Activated T-helper 1 cell treated with anti-CD3 and anti-CD28 coated beads, Interleukin-12 subunit alpha, Interleukin-12 subunit beta, Interleukin-2, Interleukin-4 antibody, amounts not matched to agents 30 ng/mL and 10 ng/mL and 1 ng/mL, durations not matched to agents 14 hours and 24 hours and 36 hours (primary cell): Measurements from ENCODE around the gene DES. TPM values are rescaled to one million over a fixed set of nuclear protein-coding genes. Genes with fewer than 3 reads are reported as not detected.
"Not testable (repeated sequence)": the region's sequence is repeated elsewhere in the genome, so short reads cannot be mapped to it uniquely, and the experiment has no call there.

Source experiments
- DNase-seq: peaks from one replicate; pipeline ENCODE4 v3.0.0; 2021; ENCODE audit warnings: low spot score
- H3K27ac Mint-ChIP-seq: one replicate; pipeline ENCODE4 v1.8.0; 2021; ENCODE audit warnings: mild to moderate bottlenecking, mixed read lengths
- H3K27me3 Mint-ChIP-seq: one replicate; pipeline ENCODE4 v1.8.0; 2022; ENCODE audit warnings: mild to moderate bottlenecking, moderate library complexity, mixed read lengths; ENCODE audit not compliant: insufficient read depth
- H3K36me3 Mint-ChIP-seq: one replicate; pipeline ENCODE4 v1.8.0; 2021; ENCODE audit warnings: low read depth, mixed read lengths
- H3K4me1 Mint-ChIP-seq: one replicate; pipeline ENCODE4 v1.8.0; 2021; ENCODE audit warnings: low read depth, mixed read lengths
- H3K4me3 Mint-ChIP-seq: one replicate; pipeline ENCODE4 v1.8.0; 2021; ENCODE audit warnings: mild to moderate bottlenecking, moderate library complexity, mixed read lengths
- H3K9me3 Mint-ChIP-seq: one replicate; pipeline ENCODE4 v1.8.0; 2021; ENCODE audit warnings: mixed read lengths
- intact Hi-C: fragments of 100-400 bp; cut with micrococcal nuclease; formaldehyde crosslinking; loops from one replicate; pipeline ENCODE4 v1.15.1; 2024
- total RNA-seq: library from RNA; stranded (reverse); gene quantifications from 2 replicates; pipeline ENCODE4 v1.2.3, GENCODE V29; 2022

Gene DES
- total RNA-seq, 1 donor from 2014 or later, result not detected

DNA sequence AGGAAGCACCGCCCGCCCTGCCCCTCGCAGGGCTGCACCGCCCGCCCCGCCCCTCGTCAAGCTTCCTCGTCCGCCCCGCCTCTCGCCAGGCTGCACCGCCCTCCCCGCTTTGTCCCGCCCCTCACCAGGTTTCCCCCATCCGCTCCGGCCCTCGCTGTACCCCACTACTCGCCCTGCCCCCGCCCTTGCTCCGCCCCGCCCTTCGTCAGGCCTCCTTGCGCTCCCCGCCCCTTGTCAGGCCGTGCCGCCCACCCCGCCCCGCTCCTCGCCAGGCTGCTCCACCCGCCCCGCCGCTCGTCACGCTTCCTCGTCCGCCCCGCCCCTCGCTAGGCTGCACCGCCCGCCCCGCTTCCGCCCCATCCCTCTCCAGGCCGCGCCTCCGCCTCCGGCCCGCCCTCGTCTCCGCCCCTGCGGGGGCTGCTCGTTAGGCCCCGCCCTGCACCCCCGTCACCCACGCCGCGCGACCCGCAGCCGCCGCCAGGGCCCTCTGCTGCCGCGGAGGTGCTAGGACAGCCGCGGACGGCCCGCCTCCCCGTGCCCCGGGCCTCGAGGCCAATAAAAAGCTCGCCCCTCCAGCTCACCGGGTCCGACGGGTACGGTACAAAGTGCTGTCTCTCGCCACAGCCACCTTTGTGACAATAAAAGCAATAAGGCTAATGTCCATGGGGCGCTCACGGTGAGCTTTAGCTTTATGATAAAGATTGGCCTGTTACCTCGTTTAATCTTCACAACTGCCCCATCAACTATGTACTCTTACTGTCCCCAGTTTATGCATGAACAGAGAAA, 29.9 kb upstream of the DES start:
- Mint-ChIP-seq H3K27ac (peak overlapping the region; percentile 67), H3K36me3 (peaks cover 20% of the 10 kb centered on the region), H3K4me1 (peaks cover 6% of the 10 kb centered on the region), H3K27me3 (peaks cover 23% of the 10 kb centered on the region), H3K9me3 (no peaks in the 10 kb centered on the region), H3K4me3 (peak overlapping the region; percentile 97)
- intact Hi-C loops, result loop anchor here (1.0 to 5.0 kb wide), 15 partner anchors 94 to 1171 kb away; partner anchors contain the start of genes AAMP, ANKZF1, ARPC2 and ATG9A
- peak; percentile 95 for DNase-seq

DNA sequence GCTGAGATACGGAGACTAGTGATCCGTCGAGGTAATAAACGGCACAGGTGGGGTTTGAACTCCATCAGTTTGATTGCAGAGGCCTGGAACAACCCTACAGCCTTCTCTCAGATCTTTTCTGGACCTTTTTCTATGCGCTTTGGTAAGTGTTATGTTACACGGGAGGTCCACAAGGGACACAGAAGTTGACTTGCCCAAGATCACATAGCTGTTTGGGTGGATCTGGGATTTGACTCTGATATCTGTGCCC, 29.3 kb upstream of the DES start:
- peak overlapping the region; percentile 56 for H3K4me3 Mint-ChIP-seq
- H3K27ac Mint-ChIP-seq, result peak overlapping the region; percentile 67
- peaks cover 6% of the 10 kb centered on the region for H3K4me1 Mint-ChIP-seq
- no peaks in the 10 kb centered on the region for H3K9me3 Mint-ChIP-seq
- peaks cover 26% of the 10 kb centered on the region for H3K27me3 Mint-ChIP-seq
- H3K36me3 Mint-ChIP-seq, result peaks cover 15% of the 10 kb centered on the region
- no peak for DNase-seq
- intact Hi-C loops, result loop anchor here (1.0 to 5.0 kb wide), 15 partner anchors 94 to 1172 kb away; partner anchors contain the start of genes AAMP, ANKZF1, ARPC2 and ATG9A

DNA sequence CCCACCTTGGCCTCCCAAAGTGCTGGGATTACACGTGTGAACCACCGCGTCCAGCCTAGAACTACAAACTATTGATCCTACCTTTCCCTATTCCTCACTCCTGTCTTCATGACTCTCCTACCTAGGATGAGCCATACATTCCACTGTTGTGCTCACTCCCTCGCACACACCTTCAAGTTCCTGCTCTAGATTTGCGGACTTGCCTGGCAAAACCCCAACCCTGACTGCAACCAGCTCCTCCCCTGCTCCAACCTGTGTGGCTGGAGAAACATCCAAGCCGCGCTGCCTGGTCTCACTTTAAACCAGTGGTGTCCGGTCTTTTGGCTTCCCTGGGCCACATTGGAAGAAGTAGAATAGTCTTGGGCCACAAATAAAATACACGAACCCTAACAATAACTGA, 25.4 kb upstream of the DES start:
- peaks cover 32% of the 10 kb centered on the region for H3K27me3 Mint-ChIP-seq
- no peaks in the 10 kb centered on the region for H3K9me3 Mint-ChIP-seq
- no peaks in the 10 kb centered on the region for H3K36me3 Mint-ChIP-seq
- no peak overlapping the region for H3K4me3 Mint-ChIP-seq
- H3K4me1 Mint-ChIP-seq, result peaks cover 12% of the 10 kb centered on the region
- no peak for DNase-seq
- H3K27ac Mint-ChIP-seq, result no peak overlapping the region
- intact Hi-C loops, result no loop called here

DNA sequence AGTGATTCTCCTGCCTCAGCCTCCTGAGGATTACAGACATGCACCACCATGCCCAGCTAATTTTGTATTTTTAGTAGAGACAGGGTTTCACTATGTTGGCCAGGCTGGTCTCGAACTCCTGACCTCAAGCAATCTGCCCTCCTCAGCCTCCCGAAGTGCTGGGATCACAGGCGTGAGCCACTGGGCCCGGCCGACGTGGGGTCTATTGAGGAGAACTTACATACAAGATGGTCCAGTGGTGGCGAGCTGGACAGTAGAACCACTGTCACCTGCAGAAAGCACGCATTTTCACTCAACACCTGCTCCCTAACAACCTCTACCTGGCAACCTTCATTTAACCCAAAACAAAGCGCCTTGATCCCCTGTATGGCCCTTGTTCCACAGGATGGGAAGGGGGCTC, 23.1 kb upstream of the DES start:
- H3K27ac Mint-ChIP-seq, H3K36me3 Mint-ChIP-seq, DNase-seq, H3K9me3 Mint-ChIP-seq, H3K4me3 Mint-ChIP-seq, H3K4me1 Mint-ChIP-seq, intact Hi-C loops: not testable (repeated sequence)
- peaks cover 28% of the 10 kb centered on the region for H3K27me3 Mint-ChIP-seq

DNA sequence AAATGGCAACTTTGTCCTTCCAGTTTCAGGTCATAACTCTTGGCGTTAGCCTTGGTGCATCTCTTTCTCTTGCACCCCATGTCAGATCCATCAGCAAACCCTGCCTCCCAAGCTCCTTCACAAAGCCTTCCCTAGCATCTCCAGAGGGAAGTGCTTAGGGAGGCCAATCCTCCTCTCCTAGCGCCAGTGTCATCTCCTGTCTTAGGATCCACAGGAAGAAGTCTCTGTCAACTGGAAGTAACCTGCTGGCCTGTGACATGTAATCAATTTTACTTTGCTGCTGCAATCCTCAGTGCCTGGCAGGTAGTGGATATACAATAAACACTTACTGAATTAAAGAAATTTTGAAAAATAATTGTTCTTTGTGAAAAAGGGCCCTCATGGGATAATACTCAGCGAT, 22.6 kb upstream of the DES start:
- H3K4me3 Mint-ChIP-seq, result no peak overlapping the region
- DNase-seq, result no peak
- H3K4me1 Mint-ChIP-seq, result peaks cover 6% of the 10 kb centered on the region
- peaks cover 23% of the 10 kb centered on the region for H3K27me3 Mint-ChIP-seq
- no peaks in the 10 kb centered on the region for H3K9me3 Mint-ChIP-seq
- intact Hi-C loops, result no loop called here
- H3K36me3 Mint-ChIP-seq, result no peaks in the 10 kb centered on the region
- no peak overlapping the region for H3K27ac Mint-ChIP-seq

DNA sequence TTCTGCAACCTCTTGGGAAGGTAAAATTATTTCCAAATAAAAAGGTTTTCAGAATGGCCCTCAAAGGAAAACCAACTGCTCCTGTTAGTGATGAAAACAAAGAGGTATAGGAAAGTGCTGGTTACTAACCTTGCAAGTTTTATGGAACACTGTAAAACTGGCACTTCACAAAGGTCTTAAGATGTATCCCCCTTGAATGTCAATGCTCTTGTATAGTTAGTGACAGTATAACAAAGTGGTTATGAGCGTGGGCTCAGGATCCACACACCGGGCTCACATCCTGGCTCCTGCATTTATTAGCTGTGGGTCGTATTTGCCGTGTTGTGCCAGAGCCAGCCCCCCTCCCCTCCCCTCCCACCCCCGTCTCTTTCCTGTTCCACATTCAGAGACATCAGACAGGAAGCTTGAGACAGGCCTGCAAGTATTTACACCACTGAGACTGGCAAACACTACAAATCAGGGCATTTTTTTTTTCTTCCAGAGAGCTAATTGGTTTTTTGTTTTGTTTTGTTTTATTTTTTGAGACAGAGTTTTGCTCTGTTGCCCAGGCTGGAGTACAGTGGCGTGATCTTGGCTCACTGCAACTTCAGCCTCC, 21.2 kb upstream of the DES start:
- Mint-ChIP-seq H3K36me3 (no peaks in the 10 kb centered on the region), H3K4me3 (no peak overlapping the region), H3K27me3 (peaks cover 14% of the 10 kb centered on the region), H3K4me1 (peaks cover 6% of the 10 kb centered on the region), H3K27ac (no peak overlapping the region), H3K9me3 (no peaks in the 10 kb centered on the region)
- no peak for DNase-seq
- intact Hi-C loops, result no loop called here

DNA sequence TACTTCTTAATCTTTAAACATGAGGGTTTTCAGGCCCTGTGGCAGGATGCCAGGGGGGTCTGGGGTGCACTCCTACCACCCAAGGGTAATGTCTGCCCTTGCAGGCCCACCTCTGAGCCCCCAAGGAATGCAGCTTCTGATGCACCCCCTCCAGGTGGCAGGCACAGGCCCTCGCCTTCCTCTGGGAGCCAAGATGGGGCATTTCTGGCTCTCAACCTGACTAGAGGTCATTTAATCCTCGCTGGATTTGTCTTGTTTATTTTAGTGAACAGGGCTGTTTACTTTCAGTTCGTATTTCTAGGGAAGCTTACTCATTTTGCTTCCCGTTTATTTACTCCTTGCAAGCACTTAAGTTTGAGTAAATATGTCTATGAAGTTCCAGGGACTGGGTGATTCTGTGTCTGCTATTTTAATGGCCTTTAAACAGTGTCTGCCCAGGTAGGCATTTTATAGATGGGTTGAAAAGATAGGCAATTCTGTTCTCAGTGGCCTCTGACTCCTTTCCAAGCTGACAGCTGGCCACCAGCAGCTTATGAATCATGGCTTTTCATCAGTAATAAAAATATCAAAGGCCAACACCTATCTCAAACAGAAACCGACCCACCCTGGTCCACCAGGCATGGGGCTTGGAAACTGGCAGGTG, 19.3 kb upstream of the DES start:
- no peak for DNase-seq

DNA sequence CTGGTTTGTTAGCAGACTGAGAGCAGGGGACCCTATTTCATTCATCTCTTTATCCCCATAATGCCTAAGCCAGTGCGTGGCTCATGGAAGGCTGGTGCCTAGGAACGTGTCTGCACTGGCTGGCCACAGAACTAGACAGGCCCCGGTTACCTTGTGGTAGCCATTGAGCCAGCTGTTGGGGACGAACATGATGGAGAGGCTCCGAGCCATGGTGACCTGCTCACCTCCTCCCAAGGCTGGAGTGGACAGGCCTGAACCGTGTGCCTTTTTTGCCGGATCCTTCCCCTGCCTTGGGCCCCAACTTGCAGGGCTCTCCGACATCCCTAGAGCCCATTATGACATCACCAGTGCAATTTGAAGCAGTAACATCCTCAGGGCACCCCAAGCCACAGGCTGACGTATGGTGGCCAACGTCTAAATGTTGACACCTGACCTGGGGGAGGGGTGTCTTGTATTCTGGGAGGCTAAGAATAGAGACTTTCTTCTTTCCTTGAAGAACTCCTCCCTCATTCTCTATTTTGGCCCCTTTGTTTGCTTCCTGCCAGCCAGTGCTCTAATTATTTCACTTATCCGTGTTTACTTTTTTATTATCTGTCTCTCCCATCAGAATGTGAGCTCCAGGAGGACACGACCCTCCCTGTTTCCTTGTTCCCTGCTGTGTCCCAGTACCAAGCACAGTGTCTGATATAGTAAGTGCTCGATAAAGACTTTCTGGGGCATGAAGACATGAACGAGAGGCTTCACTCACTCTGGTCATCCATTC, 18.3 kb upstream of the DES start:
- no peaks in the 10 kb centered on the region for H3K9me3 Mint-ChIP-seq
- no peaks in the 10 kb centered on the region for H3K36me3 Mint-ChIP-seq
- peaks cover 14% of the 10 kb centered on the region for H3K27me3 Mint-ChIP-seq
- no peak for DNase-seq
- no peak overlapping the region for H3K4me3 Mint-ChIP-seq
- no peak overlapping the region for H3K27ac Mint-ChIP-seq
- H3K4me1 Mint-ChIP-seq, result peaks cover 6% of the 10 kb centered on the region
- intact Hi-C loops, result no loop called here

More for the DNA sequence above, 19.3 kb upstream of the DES start:
- Mint-ChIP-seq H3K4me3 (no peak overlapping the region), H3K4me1 (peaks cover 6% of the 10 kb centered on the region), H3K36me3 (no peaks in the 10 kb centered on the region), H3K9me3 (no peaks in the 10 kb centered on the region), H3K27ac (no peak overlapping the region), H3K27me3 (peaks cover 16% of the 10 kb centered on the region)
- intact Hi-C loops, result no loop called here

DNA sequence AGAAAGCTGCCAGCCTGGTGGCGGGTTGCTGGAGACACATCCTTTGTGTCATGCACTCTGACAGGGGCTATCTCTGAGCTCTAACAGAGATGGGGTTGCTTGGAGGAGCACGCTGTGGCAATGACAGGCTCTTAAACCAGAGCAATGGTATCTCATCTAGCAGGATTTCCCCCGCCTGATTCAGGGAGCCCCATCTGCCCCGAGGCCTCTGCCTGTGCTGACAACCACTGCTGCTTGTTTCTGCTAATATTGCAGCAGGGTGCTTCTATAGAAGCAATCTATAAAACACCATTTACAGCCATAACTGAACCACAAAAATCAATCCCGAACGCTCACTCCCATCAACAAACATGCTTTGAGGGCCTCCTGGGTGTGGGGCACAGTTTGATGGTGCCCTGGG, 17.6 kb upstream of the DES start:
- H3K27ac Mint-ChIP-seq, result no peak overlapping the region
- H3K4me3 Mint-ChIP-seq, result no peak overlapping the region
- intact Hi-C loops, result no loop called here
- peaks cover 14% of the 10 kb centered on the region for H3K27me3 Mint-ChIP-seq
- peaks cover 6% of the 10 kb centered on the region for H3K4me1 Mint-ChIP-seq
- H3K36me3 Mint-ChIP-seq, result no peaks in the 10 kb centered on the region
- no peaks in the 10 kb centered on the region for H3K9me3 Mint-ChIP-seq
- no peak for DNase-seq

DNA sequence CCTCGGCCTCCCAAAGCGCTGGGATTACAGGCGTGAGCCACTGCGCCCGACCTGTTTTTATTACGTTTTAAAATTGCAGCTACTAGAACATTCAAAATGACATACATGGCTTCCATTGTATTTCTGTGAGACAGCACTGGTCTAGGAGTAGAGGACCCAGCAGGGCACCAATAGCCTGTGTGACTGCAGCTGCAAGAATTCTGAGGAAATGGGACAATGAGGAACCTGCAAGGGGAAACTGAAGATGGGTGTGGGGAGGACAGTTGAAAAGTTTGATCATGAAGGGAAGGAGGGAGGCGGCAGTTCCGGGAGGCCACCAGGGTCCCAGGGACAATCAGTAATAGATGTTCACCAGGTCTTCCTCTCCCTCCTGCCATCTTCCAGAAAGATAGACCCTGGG, 16.6 kb upstream of the DES start:
- peaks cover 6% of the 10 kb centered on the region for H3K4me1 Mint-ChIP-seq
- H3K27ac Mint-ChIP-seq, result no peak overlapping the region
- no peak overlapping the region for H3K4me3 Mint-ChIP-seq
- H3K36me3 Mint-ChIP-seq, result no peaks in the 10 kb centered on the region
- no peak for DNase-seq
- intact Hi-C loops, result no loop called here
- H3K27me3 Mint-ChIP-seq, result peaks cover 14% of the 10 kb centered on the region
- no peaks in the 10 kb centered on the region for H3K9me3 Mint-ChIP-seq

DNA sequence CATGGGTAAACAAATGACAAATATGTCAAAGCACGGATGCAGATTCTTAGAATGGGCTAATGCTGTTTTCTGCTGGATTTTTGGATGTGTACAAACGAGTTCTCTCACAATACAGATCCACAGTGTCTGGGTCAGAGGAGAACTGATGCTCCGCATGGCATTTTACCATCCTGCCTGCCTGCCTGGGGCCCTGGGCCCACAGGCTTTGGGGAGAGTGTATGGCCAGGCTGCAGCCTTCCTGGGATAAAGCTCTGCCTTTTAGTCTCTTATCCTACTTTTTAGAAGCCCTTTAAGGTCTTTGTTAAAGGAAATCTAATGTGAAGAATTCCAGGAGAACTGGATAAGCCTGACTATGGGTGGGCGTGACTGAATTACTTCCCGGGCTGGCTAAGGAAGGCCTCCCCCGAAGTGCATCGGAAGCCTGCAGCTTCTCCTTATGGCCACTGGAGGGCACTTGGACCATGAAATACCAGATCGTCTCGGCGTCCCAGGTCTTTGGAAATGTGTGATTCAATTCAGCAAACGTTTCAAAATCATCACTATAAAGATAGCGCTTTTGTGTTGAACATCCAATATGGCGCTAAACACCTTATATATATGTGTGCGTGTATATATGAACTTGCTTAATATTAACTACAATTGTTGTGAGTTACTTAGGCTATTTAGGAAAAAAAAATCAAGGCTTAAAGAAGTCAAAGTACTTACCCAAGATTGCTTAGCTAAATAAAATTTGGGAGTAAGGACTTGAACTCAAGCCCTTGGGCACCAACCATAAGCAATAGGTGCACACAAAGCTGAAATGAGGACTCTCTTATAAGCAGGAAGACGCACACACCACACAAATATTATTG, 15.3 kb upstream of the DES start:
- Mint-ChIP-seq H3K9me3 (no peaks in the 10 kb centered on the region), H3K27ac (no peak overlapping the region), H3K4me3 (no peak overlapping the region), H3K27me3 (peaks cover 14% of the 10 kb centered on the region), H3K36me3 (no peaks in the 10 kb centered on the region), H3K4me1 (no peaks in the 10 kb centered on the region)
- DNase-seq, result peak; percentile 45
- intact Hi-C loops, result loop anchor here (1.0 kb wide), 4 partner anchors 31 to 239 kb away; partner anchors contain the start of genes GMPPA and SPEG

DNA sequence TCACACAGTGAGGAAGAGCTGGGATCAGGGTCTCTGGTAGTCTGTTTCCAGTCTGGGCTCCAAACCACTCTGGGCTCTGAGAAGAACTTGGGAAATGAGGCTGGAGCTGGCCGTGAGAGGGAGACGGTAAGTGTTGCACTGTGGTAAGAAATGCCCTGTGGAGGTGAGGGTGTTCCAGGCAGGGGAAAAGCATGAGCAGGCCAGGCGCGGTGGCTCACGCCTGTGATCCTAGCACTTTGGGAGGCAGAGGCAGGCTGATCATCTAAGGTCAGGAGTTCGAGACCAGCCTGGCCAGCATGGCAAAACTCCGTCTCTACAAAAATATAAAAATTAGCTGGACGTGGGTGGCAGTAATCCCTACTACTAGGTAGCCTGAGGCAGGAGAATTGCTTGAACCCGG, 14.3 kb upstream of the DES start:
- DNase-seq, result no peak
- H3K27me3 Mint-ChIP-seq, result peaks cover 17% of the 10 kb centered on the region
- intact Hi-C loops, result loop anchor here (1.0 kb wide), 4 partner anchors 30 to 238 kb away; partner anchors contain the start of genes GMPPA and SPEG
- no peaks in the 10 kb centered on the region for H3K36me3 Mint-ChIP-seq
- H3K4me3 Mint-ChIP-seq, result no peak overlapping the region
- no peaks in the 10 kb centered on the region for H3K4me1 Mint-ChIP-seq
- no peak overlapping the region for H3K27ac Mint-ChIP-seq
- H3K9me3 Mint-ChIP-seq, result no peaks in the 10 kb centered on the region
